ENCODE results near the gene SLC34A3.

The SLC34A3 gene

DNA sequence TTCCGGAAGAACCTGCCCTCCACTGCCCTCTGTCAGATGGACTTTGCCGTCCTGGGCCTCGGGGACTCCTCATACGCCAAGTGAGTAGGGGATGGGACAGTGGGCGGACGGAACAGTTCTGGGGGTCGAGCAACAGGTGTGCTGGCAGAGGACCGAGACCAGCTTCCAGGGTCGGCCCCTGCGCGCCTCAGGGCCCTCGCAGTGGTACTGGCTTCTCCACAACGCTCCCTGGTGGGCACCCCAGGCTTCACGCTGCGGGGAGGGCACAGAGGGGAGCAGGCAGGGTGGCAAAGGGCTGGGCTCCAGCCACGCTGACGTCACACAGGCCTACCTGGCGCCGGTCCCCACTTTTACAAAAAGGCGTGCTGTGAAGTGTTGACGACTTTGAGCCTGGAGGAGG, 18.2 kb upstream of the SLC34A3 start:
- no peaks in the 10 kb centered on the region for H3K36me3 ChIP-seq
- H3K9me3 ChIP-seq = no peaks in the 10 kb centered on the region
- H3K4me1 ChIP-seq = peaks cover 1% of the 10 kb centered on the region
- TF ChIP-seq, protein P1, sequence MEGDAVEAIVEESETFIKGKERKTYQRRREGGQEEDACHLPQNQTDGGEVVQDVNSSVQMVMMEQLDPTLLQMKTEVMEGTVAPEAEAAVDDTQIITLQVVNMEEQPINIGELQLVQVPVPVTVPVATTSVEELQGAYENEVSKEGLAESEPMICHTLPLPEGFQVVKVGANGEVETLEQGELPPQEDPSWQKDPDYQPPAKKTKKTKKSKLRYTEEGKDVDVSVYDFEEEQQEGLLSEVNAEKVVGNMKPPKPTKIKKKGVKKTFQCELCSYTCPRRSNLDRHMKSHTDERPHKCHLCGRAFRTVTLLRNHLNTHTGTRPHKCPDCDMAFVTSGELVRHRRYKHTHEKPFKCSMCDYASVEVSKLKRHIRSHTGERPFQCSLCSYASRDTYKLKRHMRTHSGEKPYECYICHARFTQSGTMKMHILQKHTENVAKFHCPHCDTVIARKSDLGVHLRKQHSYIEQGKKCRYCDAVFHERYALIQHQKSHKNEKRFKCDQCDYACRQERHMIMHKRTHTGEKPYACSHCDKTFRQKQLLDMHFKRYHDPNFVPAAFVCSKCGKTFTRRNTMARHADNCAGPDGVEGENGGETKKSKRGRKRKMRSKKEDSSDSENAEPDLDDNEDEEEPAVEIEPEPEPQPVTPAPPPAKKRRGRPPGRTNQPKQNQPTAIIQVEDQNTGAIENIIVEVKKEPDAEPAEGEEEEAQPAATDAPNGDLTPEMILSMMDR (IDR thresholded peaks at IDR 0.05; ENCODE audit: low read depth, low read length) = peak; percentile 28
- H3K4me3 ChIP-seq (ENCODE audit: low read depth, low read length) = no peak overlapping the region
- no peak for DNase-seq
- H3K27me3 ChIP-seq = no peaks in the 10 kb centered on the region

DNA sequence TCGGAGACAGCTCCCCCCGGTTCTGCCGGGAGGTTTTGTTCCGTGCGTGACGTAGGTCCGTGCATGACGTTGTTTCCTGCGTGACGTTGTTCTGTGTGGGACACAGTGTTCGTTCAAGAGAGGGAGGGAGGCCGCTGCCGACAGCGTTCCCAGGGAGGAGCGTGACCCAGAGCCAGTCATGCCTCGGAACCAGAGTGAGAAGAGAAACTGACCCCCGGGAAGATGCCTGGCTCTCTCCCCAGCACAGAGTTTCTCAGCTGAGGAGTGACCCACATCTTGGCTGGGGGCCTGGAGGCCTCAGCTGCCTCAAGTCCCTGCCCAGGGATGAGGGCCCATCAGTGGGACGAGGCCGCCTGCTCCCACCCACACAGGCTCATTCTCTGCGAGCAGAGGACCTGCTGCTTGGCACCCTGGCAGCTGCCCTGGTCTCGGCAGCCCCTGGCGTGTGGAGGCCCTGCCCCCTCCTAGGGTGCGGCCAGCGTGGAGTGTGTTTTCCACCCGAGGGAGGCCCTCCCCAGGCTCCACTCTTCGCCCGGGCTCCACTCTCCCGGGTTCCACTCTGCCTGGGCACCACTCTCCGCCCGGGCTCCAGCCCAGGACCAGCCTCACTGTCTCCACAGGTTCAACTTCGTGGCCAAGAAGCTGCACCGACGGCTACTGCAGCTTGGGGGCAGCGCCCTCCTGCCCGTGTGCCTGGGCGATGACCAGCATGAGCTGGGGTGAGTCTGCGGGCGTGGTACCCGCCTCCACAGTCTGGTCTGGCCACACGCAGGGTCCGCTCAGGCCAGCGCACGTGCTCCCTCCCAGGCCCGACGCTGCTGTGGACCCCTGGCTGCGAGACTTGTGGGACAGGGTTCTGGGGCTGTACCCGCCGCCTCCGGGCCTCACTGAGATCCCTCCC, 17.3 kb upstream of the SLC34A3 start:
- no peak for DNase-seq
- Histone ChIP-seq H3K4me1 (peaks cover 10% of the 10 kb centered on the region), H3K9me3 (no peaks in the 10 kb centered on the region), H3K27me3 (no peaks in the 10 kb centered on the region), H3K36me3 (no peaks in the 10 kb centered on the region), H3K4me3 (ENCODE audit: low read depth, low read length) (no peak overlapping the region)
- TF ChIP-seq, protein P1 (IDR thresholded peaks at IDR 0.05; ENCODE audit: low read depth, low read length) = peak; percentile 43

DNA sequence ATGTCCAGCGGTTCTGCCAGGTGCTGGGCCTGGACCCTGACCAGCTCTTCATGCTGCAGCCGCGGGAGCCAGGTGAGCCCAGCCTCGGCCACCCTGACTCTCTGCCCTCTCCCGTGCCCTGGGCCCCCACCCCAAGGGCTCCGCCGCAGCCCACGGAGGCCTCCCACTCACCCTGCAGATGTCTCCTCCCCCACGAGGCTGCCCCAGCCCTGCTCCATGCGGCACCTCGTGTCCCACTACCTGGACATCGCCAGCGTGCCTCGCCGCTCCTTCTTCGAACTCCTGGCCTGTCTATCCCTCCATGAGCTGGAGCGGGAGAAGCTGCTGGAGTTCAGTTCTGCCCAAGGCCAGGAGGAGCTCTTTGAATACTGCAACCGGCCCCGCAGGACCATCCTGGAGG, 16.1 kb upstream of the SLC34A3 start:
- Histone ChIP-seq H3K9me3 (no peaks in the 10 kb centered on the region), H3K4me1 (peaks cover 13% of the 10 kb centered on the region), H3K27me3 (no peaks in the 10 kb centered on the region), H3K4me3 (ENCODE audit: low read depth, low read length) (no peak overlapping the region), H3K36me3 (no peaks in the 10 kb centered on the region)
- no peak for DNase-seq
- TF ChIP-seq, protein P1 (IDR thresholded peaks at IDR 0.05; ENCODE audit: low read depth, low read length) = no peak

DNA sequence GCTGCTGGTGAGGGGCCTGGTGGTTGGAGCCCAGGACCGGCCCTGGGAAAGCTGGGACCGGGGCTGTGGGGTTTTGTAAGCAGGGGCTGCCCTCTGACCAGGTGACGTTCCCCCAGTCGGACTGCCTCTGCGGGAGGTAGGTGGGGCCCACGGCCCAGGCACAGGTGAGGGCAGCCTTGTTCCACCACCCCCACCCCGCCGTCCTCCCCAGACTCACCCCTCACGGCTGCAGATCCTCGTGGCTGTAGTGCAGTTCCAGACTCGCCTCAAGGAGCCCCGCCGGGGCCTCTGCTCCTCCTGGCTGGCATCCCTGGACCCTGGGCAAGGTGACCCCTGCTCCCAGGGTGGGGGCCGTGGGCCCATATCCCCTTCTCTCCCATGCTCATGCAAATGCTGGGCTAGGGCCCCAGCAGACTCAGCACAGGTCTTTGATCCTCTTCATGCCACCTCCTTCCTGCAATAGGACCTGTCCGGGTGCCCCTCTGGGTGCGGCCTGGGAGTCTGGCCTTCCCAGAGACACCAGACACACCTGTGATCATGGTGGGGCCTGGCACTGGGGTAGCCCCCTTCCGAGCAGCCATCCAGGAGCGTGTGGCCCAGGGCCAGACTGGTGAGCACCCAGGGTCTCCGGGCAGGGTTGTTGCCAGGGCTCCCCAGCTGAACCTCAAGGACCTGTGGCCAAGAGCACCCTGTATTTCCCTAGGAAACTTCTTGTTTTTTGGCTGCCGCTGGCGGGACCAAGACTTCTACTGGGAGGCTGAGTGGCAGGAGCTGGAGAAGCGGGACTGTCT, 15.3 kb upstream of the SLC34A3 start:
- H3K9me3 ChIP-seq = no peaks in the 10 kb centered on the region
- H3K36me3 ChIP-seq = no peaks in the 10 kb centered on the region
- peaks cover 13% of the 10 kb centered on the region for H3K4me1 ChIP-seq
- TF ChIP-seq, protein P1 (IDR thresholded peaks at IDR 0.05; ENCODE audit: low read depth, low read length) = no peak
- no peak overlapping the region for H3K4me3 ChIP-seq (ENCODE audit: low read depth, low read length)
- H3K27me3 ChIP-seq = no peaks in the 10 kb centered on the region
- DNase-seq = no peak

DNA sequence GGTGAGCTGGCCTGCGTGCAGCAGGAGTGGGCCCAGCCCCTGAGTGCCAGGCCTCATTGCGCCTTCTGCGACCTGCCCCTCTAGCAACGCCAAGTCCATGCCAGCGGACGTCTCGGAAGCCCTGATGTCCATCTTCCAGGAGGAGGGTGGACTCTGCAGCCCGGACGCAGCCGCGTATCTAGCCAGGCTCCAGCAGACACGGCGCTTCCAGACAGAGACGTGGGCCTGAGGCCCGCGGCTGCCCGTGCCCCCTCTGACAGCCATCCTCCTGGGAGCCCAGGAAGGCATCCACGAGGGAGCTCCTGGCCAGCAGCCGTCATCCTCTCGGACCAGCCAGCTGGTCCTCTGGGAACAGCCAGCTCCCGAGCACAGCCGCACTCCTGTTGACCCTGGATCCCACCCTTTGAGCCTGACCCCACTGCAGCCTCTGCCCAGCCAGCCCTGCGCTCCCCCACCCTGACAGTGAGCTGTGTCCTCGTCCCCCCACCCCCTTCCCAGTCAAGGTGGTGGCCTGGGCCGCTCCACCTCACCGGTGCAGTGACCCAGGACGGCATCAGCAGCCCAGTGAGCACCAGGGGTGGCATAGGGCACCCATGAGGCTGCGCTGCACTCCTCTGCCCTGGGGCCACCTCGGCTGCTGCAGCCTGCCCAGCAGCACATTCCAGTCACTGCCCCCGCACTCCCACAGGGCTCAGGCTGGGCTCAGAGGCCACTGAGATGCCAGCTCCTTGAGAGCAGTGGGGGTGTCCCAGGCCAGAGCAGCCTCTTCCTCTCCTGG, 14.3 kb upstream of the SLC34A3 start:
- H3K27me3 ChIP-seq = no peaks in the 10 kb centered on the region
- H3K9me3 ChIP-seq = no peaks in the 10 kb centered on the region
- no peak for DNase-seq
- TF ChIP-seq, protein P1 (IDR thresholded peaks at IDR 0.05; ENCODE audit: low read depth, low read length) = no peak
- H3K4me1 ChIP-seq = peaks cover 13% of the 10 kb centered on the region
- H3K4me3 ChIP-seq (ENCODE audit: low read depth, low read length) = no peak overlapping the region
- H3K36me3 ChIP-seq = no peaks in the 10 kb centered on the region
